WERI-Rb-1 (cell line): ENCODE results near the gene ARHGAP23.

Experiments
- DNase-seq: peaks from one replicate; pipeline ENCODE4 v3.0.0-alpha.2; 2020
- H3K27ac ChIP-seq: fragments of 250-450 bp; sonication (Bioruptor Pico); 2 replicates; pipeline ENCODE4 v1.5.1; 2020; ENCODE audit warnings: mild to moderate bottlenecking, moderate library complexity
- H3K27me3 ChIP-seq: fragments of 250-450 bp; sonication (Bioruptor Pico); 2 replicates; pipeline ENCODE4 v1.5.1; 2021; ENCODE audit warnings: mild to moderate bottlenecking, low read depth, moderate library complexity; ENCODE audit not compliant: insufficient read depth, severe bottlenecking
- H3K36me3 ChIP-seq: fragments of 250-450 bp; sonication (Bioruptor Pico); 2 replicates; pipeline ENCODE4 v1.5.1; 2020; ENCODE audit warnings: mild to moderate bottlenecking, moderate library complexity
- H3K4me3 ChIP-seq: 2 replicates; pipeline ENCODE4 v1.5.1; 2011; ENCODE audit warnings: low read depth, mild to moderate bottlenecking, control low read depth, low read length
- H3K9me3 ChIP-seq: fragments of 250-450 bp; sonication (Bioruptor Pico); 2 replicates; pipeline ENCODE4 v1.5.1; 2021; ENCODE audit warnings: mild to moderate bottlenecking, moderate library complexity; ENCODE audit not compliant: severe bottlenecking
- TF ChIP-seq, protein P1 (sequence below): IDR thresholded peaks from 2 replicates; pipeline ENCODE4 v1.5.1; 2011; ENCODE audit warnings: low read depth, mild to moderate bottlenecking, control low read depth, inconsistent platforms, low read length

The ARHGAP23 gene

DNA sequence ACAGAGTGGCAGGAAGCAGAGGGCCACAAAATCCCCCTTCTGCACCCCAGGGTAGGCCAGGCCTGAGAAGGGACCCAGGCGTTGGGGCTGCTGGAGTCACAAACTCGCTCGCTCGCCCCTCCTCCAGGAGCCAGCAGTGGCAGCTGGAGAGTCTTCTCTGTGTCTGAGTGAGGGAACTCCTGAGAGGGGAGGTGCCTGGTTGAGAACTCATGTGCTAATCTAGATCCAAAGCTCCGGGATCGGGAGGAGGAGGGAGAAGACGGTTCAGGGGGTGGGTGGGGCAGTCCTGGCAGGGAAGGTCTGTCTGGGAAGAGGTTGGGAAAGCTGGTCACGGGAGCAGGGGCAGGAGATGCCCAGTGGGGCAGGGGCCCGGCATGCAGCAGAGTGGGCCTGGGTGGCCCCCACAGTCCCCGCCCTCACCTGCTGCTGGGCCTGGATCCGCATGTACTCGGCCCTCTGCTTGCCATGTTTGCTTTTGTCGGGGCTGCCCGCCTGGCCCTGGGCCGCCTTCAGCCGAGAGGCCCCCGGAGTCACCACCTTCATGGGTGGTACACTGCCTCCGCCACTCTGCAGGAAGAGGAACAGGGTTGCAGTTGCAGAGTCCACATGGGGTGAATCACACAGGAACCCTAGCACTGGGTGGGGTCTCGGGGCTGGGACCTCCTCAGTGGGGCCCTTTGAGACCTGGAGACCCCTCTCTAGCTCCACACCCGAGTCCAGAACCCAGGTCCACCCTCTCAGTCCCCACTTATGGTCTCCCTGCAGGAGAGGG lies 115.3 kb downstream of the ARHGAP23 start:
- peak; percentile 83 for DNase-seq
- Histone ChIP-seq H3K9me3 (no peaks in the 10 kb centered on the region), H3K4me3 (no peak overlapping the region), H3K27ac (peak overlapping the region; percentile 45), H3K27me3 (no peaks in the 10 kb centered on the region), H3K36me3 (no peaks in the 10 kb centered on the region)
- TF ChIP-seq, protein P1, sequence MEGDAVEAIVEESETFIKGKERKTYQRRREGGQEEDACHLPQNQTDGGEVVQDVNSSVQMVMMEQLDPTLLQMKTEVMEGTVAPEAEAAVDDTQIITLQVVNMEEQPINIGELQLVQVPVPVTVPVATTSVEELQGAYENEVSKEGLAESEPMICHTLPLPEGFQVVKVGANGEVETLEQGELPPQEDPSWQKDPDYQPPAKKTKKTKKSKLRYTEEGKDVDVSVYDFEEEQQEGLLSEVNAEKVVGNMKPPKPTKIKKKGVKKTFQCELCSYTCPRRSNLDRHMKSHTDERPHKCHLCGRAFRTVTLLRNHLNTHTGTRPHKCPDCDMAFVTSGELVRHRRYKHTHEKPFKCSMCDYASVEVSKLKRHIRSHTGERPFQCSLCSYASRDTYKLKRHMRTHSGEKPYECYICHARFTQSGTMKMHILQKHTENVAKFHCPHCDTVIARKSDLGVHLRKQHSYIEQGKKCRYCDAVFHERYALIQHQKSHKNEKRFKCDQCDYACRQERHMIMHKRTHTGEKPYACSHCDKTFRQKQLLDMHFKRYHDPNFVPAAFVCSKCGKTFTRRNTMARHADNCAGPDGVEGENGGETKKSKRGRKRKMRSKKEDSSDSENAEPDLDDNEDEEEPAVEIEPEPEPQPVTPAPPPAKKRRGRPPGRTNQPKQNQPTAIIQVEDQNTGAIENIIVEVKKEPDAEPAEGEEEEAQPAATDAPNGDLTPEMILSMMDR = no peak

DNA sequence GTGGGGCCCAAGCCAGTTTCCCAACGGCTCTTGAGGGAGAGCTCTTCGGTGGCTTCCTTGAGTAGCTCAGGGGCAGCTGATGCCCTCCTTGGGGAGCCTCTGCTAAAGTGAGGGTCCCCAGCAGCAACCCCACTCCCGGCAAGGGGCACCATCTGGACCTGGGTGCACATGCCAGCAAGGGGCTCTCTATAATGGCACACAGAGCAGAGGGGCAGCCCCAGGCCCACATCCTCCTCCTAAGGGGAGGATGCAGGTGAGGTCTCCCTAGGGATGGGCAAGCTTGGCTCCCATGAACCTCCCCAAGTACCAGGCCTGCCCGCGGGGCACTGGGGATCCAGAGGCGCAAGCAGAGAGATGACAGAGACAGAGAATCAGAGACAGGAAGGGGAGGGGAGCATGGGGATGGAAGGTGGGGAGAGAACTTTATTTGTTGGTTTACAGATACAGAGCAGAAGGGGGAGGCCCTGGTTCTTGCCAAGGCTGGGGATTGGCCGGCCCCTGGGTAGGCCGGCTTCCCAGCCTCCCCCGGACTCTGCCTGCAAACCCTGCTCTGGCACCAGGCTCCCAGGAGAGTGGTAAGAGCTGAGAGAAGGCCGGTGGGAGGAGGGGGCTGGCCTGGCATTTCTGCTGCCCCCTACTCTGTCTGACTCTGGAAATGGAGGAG lies 116.0 kb downstream of the ARHGAP23 start:
- TF ChIP-seq, protein P1 = no peak

GRCh38 chr17:38544839-38545209 lies 116.6 kb downstream of the ARHGAP23 start:
- Histone ChIP-seq H3K27me3 (no peaks in the 10 kb centered on the region), H3K9me3 (no peaks in the 10 kb centered on the region), H3K4me3 (no peak overlapping the region), H3K27ac (no peak overlapping the region), H3K36me3 (peaks cover under 1% of the 10 kb centered on the region; the same call in 1 of the 2 replicates)
- DNase-seq = no peak
- TF ChIP-seq, protein P1 = no peak

More for the DNA sequence above, 116.0 kb downstream of the ARHGAP23 start:
- Histone ChIP-seq H3K27me3 (no peaks in the 10 kb centered on the region), H3K27ac (no peak overlapping the region), H3K36me3 (no peaks in the 10 kb centered on the region), H3K4me3 (no peak overlapping the region), H3K9me3 (no peaks in the 10 kb centered on the region)
- no peak for DNase-seq

- no peaks in the 10 kb centered on the region for H3K9me3 ChIP-seq
- TF ChIP-seq, protein P1 = no peak
- H3K4me3 ChIP-seq = no peak overlapping the region
- H3K27me3 ChIP-seq = no peaks in the 10 kb centered on the region
- peaks cover 3% of the 10 kb centered on the region; the same call in 1 of the 2 replicates for H3K36me3 ChIP-seq
- DNase-seq = no peak
- no peak overlapping the region for H3K27ac ChIP-seq
Observed at GRCh38 chr17:38545531-38546225, 117.4 kb downstream of the ARHGAP23 start.

DNA sequence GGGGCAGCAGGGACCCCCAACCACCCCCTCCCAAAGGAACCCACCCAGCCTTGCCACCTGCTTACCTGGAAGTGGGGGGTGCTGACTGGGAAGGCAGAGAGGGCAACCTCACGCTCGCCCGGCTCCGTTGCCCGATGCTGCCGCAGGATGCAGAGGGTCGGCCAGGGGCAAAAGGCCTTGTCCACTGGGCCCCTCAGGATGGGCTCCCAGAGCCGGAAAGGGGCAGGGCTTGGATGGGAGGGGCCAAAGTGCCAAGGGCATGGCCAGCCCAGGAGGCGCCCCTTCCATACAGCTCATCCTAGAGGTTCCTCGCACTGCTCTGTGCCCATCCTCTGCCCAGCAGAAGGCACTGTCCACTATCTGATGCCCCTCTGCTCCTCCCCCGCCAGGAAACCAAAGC lies 118.1 kb downstream of the ARHGAP23 start:
- DNase-seq = no peak
- Histone ChIP-seq H3K27me3 (no peaks in the 10 kb centered on the region), H3K27ac (no peak overlapping the region), H3K36me3 (peaks cover 3% of the 10 kb centered on the region; the same call in 1 of the 2 replicates), H3K4me3 (no peak overlapping the region), H3K9me3 (no peaks in the 10 kb centered on the region)
- TF ChIP-seq, protein P1 = no peak
